ENCODE data around the gene KSR2. TPM values are rescaled to one million over a fixed set of nuclear protein-coding genes. Genes with fewer than 3 reads are reported as not detected.

Gene KSR2
- polyA plus RNA-seq, 1 donor, result 1.2 TPM

GRCh38 chr12:117526757-117527478 lies 441.9 kb downstream of the KSR2 start:
- peak; percentile 46 for DNase-seq

- no peak for DNase-seq
These were observed 443.0 kb downstream of the KSR2 start for GRCh38 chr12:117525766-117526165.

- no peak for DNase-seq
These were observed 444.0 kb downstream of the KSR2 start for GRCh38 chr12:117524806-117525205.

GRCh38 chr12:117523971-117524370 lies 444.8 kb downstream of the KSR2 start:
- DNase-seq, result no peak

GRCh38 chr12:117522559-117522958 lies 446.2 kb downstream of the KSR2 start:
- DNase-seq, result no peak

- no peak for DNase-seq
These were observed 446.9 kb downstream of the KSR2 start for GRCh38 chr12:117521867-117522266.

- no peak for DNase-seq
These were observed 447.4 kb downstream of the KSR2 start for GRCh38 chr12:117521346-117521745.

GRCh38 chr12:117518594-117519270 lies 450.1 kb downstream of the KSR2 start:
- no peak for DNase-seq

- no peak for DNase-seq
These were observed 451.5 kb downstream of the KSR2 start for GRCh38 chr12:117517219-117517739.

- no peak for DNase-seq
These were observed 452.8 kb downstream of the KSR2 start for GRCh38 chr12:117516034-117516433.

GRCh38 chr12:117514016-117514415 lies 454.8 kb downstream of the KSR2 start:
- no peak for DNase-seq

- DNase-seq, result no peak
These were observed 455.4 kb downstream of the KSR2 start for GRCh38 chr12:117513353-117513752.

- no peak for DNase-seq
These were observed 460.3 kb downstream of the KSR2 start for GRCh38 chr12:117508468-117508867.

GRCh38 chr12:117507548-117507947 lies 461.2 kb downstream of the KSR2 start:
- DNase-seq, result no peak

GRCh38 chr12:117506333-117506732 lies 462.5 kb downstream of the KSR2 start:
- no peak for DNase-seq

- DNase-seq, result no peak
These were observed 466.2 kb downstream of the KSR2 start for GRCh38 chr12:117502633-117503032.

- no peak for DNase-seq
These were observed 466.6 kb downstream of the KSR2 start for GRCh38 chr12:117502233-117502632.

GRCh38 chr12:117501076-117501869 lies 467.5 kb downstream of the KSR2 start:
- DNase-seq, result no peak

- no peak for DNase-seq
These were observed 468.9 kb downstream of the KSR2 start for GRCh38 chr12:117499759-117500485.

GRCh38 chr12:117498880-117499279 lies 469.9 kb downstream of the KSR2 start:
- no peak for DNase-seq

- DNase-seq, result no peak
These were observed 470.5 kb downstream of the KSR2 start for GRCh38 chr12:117498256-117498655.

GRCh38 chr12:117497407-117497806 lies 471.4 kb downstream of the KSR2 start:
- no peak for DNase-seq
